NCI-H460 (cell line): Measurements from ENCODE around the gene PDE6B. TPM values are rescaled to one million over a fixed set of nuclear protein-coding genes. Genes with fewer than 3 reads are reported as not detected.
"Not testable (repeated sequence)": the region's sequence is repeated elsewhere in the genome, so short reads cannot be mapped to it uniquely, and the experiment has no call there.

ENCODE experiments used
- DNase-seq: peaks from one replicate; pipeline ENCODE4 v3.0.0-alpha.2; 2016; ENCODE audit warnings: low read depth; ENCODE audit errors: extremely low read depth
- polyA plus RNA-seq: library from polyadenylated mRNA; depleted of rRNA; stranded (reverse); fragments of >200 nt; gene quantifications from 2 replicates; pipeline ENCODE4 v1.2.3, GENCODE V29; 2014; cell fraction: nucleus; rRNA removed
- total RNA-seq: library from RNA; depleted of rRNA; stranded (reverse); fragments of >200 nt; shearing (Covaris generic); gene quantifications from 2 replicates; pipeline ENCODE4 v1.2.3, GENCODE V29; 2014; rRNA removed

The PDE6B gene
- not detected in 2 replicates for total RNA-seq
- polyA plus RNA-seq = not detected in 2 replicates

DNA sequence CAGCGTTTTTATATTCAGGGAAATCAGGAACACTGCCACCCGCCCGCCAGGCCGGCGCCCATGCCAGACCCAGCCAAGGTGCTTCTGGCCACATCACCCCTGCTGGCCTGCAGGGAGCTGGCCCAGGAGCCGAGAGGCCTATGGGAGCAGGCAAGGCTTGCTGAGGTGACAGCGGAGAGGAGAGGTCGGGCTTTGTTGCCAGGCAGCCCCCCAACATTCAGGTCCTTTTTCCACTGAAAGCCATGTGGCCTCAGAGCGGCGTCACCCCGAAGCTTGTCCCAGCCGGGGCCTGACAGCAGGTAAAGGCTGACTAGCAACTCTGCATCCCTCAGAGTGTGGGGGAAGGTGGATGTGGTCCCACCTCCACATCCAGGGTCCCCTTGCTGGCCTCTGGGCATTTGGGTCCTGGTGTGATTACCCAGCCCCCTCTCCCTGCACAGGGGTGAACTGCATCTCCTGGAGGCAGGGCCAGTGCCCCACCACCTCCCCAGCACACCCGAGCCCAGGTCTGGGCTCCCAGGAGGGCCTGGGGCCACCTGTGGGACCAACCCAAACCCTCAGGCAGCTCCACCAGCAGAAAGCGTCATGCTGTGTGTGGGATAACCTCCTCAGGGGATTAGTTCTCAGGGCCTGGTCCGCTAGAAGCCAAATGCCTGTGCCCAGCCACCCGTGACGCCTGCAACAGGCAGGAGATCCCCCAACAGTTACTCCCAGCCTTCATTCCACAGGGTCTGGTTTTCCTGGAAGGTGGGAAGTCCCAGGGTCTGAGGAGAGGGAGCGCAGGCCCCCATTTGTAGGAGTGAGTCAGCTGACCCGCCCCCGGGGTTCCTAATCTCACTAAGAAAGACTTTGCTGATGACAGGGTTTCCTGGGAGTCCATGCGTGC is at the start of gene PDE6B:
Gene PDE6B (plus strand): TSS at position 869 of the 886 bp plus-strand sequence. CDS start 54 bp downstream, outside the sequence.
- DNase-seq = no peak

- DNase-seq = no peak
These were observed 49.0 kb upstream of the PDE6B start, which contains the start of gene TMEM271 for GRCh38 chr4:576245-576821. Gene TMEM271, minus strand, starts transcription at chr4:576295. Its CDS starts 233 bp downstream, at chr4:576062.

- no peak for DNase-seq
These were observed 48.3 kb upstream of the PDE6B start for GRCh38 chr4:576991-577498.

GRCh38 chr4:577499-578450 is 47.6 kb upstream of the PDE6B start:
- peak; percentile 7 for DNase-seq

- no peak for DNase-seq
These were observed 46.6 kb upstream of the PDE6B start for GRCh38 chr4:578451-579443.

- no peak for DNase-seq
These were observed 45.7 kb upstream of the PDE6B start for GRCh38 chr4:579543-580175.

GRCh38 chr4:581181-581580 is 44.2 kb upstream of the PDE6B start:
- no peak for DNase-seq

DNA sequence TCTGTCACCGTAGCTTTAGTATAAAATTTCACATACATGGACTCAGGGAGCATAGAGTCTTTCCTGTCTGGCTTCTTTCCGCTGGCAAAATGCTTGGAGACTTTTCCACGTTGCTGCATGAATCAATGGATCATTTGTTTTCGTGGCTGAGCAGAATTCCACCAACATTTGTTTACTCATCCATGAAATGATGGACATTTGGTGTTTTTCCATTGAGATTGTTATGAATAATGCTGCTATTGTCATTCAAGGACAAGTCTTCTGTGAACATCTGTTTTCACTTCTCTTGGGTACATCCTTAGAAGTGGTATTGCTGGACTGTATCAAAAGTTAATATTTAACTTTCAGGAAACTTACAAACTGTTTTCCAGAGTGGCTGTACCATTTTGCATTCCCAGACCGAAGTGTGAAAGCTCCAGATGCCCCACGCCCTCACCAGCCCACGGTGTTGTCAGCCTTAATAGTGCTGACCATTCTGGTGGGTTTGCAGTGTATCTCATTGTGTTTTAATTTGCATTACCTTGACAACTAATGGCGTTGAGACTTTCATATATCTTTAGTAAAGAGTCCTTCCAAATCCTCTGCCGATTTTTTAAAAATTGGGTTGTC is 43.5 kb upstream of the PDE6B start:
- no peak for DNase-seq

- no peak for DNase-seq
These were observed 41.6 kb upstream of the PDE6B start for GRCh38 chr4:583820-584219.

- DNase-seq = no peak
These were observed 37.6 kb upstream of the PDE6B start for GRCh38 chr4:587671-588350.

DNA sequence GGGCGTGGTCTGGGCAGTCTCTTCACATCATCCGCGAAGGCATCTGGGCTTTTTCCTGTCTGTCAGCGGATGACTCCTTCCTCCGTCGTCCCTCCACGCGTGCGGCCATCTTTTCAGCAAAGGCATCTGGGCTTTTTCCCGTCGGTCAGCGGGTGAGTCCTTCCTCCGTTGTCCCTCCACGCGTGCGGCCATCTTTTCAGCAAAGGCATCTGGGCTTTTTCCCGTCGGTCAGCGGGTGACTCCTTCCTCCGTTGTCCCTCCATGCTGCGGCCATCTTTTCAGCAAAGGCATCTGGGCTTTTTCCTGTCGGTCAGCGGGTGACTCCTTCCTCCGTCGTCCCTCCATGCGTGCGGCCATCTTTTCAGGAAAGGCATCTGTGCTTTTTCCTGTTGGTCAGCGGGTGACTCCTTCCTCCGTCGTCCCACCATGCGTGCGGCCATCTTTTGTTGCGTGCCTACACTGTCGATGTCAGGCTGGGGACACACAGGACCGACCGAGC is 37.0 kb upstream of the PDE6B start:
- DNase-seq = no peak

GRCh38 chr4:589219-589963 is 36.0 kb upstream of the PDE6B start:
- no peak for DNase-seq

DNA sequence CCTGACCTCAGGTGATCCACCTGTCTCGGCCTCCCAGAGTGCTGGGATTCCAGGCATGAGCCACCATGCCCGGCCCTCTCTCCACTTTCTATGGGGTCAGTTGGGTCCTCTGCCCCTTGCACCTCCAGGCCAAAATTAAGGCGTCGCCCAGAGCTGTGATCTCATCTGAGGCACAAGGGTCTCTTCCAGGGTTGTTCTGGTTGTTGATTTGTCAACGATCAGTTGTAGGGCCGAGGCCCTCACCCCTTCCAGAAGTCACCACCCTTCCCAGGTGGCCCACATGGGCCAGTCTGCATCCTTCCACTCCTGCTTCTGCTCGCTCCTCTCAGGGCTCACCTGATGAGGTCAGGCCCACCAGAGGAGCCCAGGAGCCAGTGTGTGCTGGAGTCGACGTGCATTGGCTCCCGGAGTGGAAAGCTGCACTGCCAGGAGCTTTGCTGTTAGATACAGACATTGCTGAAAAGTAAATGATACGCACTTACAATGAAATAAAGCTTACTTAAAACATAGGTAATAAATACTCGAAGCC is 35.0 kb upstream of the PDE6B start:
- no peak for DNase-seq

DNA sequence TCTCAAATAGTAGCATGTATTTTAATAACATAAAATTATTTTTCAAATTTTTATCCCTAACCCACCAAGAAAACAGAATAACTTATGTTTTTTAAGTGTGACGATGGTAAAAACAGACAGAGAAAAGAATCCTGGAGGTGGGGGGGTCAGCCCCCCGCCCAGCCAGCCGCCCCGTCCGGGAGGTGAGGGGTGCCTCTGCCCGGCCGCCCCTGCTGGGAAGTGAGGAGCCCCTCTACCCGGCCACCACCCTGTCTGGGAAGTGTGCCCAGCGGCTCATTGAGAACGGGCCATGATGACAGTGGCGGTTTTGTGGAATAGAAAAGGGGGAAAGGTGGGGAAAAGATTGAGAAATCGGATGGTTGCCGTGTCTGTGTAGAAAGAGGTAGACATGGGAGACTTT is 33.2 kb upstream of the PDE6B start:
- DNase-seq = not testable (repeated sequence)

- no peak for DNase-seq
These were observed 32.4 kb upstream of the PDE6B start for GRCh38 chr4:592825-593520.

- no peak for DNase-seq
These were observed 26.4 kb upstream of the PDE6B start for GRCh38 chr4:598925-599324.
